GM21515 (cell line): ENCODE measurements around the gene MINK1.
"Not testable (repeated sequence)": the region's sequence is repeated elsewhere in the genome, so short reads cannot be mapped to it uniquely, and the experiment has no call there.

ENCODE experiments used
- ATAC-seq: cut with Tn5 transposase; IDR thresholded peaks from one replicate; pipeline ENCODE4 v1.9.1; 2021; ENCODE audit not compliant: unreplicated experiment

The MINK1 gene

GRCh38 chr17:4897198-4897687, 64.1 kb downstream of the MINK1 start:
- ATAC-seq, result no peak

- no peak for ATAC-seq
Observed at GRCh38 chr17:4897785-4898184, 64.6 kb downstream of the MINK1 start.

DNA sequence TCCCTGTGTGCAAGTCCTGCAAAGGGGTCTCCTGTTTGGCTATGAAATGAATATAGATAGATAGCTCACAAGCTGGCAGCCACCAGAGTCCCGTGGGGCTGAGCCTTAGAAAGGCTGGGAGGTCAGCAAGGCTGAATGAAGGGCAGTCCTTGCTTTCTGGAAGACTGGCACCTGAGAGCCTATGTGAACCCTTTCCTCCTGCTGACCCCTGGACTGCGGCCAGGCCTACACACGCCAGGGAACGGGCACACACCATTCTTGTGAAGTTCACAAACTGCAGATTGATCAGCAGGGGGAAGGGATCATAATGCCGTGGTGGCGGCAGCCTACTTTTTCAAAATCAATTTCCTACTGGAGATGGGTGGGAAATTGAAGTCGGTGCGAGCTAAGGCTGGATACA, 65.2 kb downstream of the MINK1 start:
- ATAC-seq, result no peak

DNA sequence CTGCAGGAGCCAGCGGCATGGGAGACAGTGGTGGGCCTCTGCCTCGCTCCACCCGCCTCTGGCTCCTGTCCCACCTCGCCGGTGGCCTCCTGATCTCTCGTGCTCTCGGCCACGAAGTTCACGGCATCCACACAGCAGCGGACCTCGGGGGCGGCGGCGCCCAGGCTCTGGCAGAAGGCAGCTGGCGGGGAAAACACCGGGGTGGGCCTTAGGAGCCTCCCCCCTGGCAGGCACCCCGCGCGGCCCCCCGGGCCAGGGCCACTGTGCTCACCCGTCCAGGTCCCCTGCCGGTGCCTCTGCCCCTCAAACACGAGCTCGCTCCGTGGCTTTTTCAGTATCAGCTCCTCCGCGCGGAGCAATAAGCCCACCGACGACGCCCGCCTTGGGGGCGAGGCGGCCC, 65.8 kb downstream of the MINK1 start:
- ATAC-seq, result no peak

DNA sequence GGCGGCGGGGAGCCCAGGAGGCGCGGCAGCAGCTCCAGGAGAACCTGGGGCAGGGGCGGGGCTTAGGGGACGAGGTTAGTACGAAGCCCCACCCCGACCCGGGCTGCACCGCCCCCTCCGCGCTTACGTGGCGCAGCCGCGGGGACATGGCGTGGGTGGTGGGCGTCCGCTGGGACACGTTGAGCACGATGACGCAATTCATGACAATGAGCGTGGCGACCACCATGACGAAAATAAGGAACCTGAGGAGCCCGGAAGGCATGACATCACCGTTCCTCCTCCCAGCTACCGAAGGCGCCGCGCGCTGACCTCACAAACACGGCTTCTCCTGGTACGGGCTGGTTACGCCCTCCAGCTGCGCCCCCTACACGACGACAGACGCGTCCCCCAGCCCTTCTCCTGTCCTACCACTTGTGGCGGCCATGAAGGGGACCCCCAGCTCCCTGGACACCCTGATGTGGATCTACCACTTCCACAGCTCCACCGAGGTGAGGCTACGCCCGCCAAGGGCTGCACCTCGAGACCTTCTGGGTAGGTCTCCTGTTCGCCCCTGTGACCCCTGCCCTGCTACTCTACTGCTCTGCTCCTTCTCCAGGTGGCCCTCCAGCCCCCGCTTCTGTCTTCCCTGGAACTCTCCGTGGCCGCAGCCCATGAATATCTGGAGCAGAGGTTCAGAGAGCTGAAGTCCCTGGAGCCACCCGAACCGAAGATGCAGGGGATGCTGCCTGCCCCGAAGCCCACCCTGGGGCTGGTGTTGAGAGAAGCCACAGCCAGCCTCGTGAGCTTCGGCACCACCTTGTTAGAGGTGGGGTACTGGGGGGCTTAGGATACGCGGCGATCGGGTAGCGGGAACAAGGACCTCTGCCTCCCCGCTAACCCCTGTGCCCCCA, 66.4 kb downstream of the MINK1 start, which contains the start of gene C17orf107:
TSS of gene C17orf107 (plus strand) at position 196 of the 890 bp plus-strand sequence. CDS start at position 423, 227 bp downstream.
- ATAC-seq, result no peak

GRCh38 chr17:4900231-4901107, 67.3 kb downstream of the MINK1 start:
- no peak for ATAC-seq

DNA sequence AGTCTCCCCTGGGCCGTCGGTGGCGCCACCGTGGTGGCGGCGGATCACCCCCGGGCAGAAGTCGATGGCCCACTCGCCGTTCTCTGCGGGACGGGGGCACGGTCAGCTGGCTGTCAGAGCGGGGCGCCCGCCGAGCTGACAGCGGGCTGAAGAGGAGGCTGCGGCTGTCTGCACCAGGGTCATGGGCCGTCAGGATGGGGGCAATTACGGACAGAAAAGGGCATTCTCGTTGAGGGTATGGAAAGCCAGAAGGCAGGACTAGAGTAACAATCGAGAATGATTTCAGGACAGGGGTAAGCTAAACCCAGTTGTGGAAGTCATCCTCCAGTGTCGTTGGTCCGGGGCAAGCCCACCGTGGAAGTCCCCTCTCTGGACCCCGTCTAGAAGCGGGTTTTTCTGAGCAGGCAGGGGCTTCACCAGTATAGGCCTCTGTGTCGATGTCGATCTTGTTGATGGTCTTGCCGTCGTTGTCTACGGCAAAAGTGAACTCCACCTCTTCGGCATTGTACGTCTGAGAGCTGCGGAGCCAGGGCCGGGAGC, 68.0 kb downstream of the MINK1 start:
- ATAC-seq, result no peak

GRCh38 chr17:4901648-4902344, 68.7 kb downstream of the MINK1 start:
- no peak for ATAC-seq

DNA sequence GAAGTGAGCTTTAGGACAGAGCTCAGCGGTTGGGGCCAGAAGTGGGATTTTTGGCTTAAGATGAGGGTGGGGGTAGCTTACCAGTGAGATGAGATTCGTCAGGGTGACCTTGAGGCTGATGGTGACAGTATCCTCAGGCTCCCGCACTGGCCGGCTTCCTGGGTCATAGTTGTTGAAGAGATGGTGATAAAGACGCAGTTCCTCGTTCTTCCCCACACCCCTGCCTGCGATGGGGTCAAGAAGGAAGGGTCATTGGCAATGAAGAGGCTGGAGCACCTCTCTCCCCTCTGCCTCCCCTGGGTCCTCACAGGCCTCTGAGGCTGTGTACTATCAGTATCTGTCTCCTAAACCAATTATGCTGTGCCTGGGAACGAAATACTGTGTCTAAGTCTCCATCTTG, 69.4 kb downstream of the MINK1 start:
- ATAC-seq, result no peak

- ATAC-seq, result no peak
Observed at GRCh38 chr17:4903051-4903818, 70.1 kb downstream of the MINK1 start, which contains the start of gene CHRNE. Gene CHRNE (minus strand): TSS chr17:4903098. CDS start chr17:4903063, 35 bp downstream.

GRCh38 chr17:4906642-4907041, 73.5 kb downstream of the MINK1 start:
- ATAC-seq, result not testable (repeated sequence)

- no peak for ATAC-seq
Observed at GRCh38 chr17:4908301-4908700, 75.2 kb downstream of the MINK1 start.

DNA sequence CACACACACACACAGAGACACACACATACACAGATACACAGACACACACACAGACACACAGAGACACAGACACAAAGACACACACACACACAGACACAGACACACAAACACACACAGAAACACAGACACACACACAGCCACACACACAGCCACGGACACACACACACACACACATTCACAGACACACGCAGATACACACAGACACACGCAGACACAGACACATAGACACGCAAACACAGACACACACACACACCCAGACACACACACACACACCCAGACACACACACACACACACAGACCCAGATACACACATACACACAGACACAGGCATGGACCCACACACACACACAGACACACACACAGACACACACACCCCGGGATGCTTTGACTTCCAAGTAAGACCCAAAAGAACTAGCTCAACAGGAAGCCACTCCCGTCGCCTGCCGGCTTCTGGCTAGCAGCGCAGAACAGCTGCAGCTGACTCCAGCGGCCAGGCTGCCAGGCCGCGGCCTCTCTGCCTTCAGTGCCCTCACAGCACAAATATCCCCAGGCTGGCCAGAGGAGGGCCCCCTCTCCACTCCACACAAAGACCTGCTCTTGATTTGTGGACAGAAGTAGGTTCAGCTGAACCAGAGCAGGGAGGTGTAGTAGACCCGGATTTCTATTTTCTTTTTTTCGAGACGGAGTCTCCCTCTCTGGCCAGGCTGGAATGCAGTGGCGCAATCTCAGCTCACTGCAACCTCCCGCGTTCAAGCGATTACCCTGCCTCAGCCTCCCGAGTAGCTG, 75.8 kb downstream of the MINK1 start:
- peak; percentile 51 for ATAC-seq

DNA sequence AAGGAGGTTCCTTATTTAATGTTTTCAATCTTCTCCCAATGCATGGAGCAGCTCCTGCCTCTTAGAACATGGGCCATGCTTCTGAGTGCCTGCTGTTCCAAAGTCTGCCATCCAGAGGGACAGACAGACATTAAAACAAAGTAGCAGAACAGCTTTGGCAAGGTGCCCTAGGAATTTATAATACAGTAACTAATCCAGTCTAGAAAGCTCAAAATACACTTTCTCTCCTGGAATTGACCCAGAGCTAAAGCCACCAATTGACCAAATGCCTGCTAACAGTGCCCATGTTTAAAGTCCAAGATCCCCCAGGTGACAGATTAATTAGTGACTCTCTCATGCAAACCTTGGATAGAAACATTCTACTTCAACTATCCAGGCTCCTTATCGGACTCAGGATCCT, 80.9 kb downstream of the MINK1 start:
- ATAC-seq, result no peak

- not testable (repeated sequence) for ATAC-seq
Observed at GRCh38 chr17:4914551-4914950, 81.4 kb downstream of the MINK1 start.

GRCh38 chr17:4919511-4920047, 86.4 kb downstream of the MINK1 start:
- no peak for ATAC-seq

GRCh38 chr17:4920351-4921048, 87.4 kb downstream of the MINK1 start:
- ATAC-seq, result no peak

DNA sequence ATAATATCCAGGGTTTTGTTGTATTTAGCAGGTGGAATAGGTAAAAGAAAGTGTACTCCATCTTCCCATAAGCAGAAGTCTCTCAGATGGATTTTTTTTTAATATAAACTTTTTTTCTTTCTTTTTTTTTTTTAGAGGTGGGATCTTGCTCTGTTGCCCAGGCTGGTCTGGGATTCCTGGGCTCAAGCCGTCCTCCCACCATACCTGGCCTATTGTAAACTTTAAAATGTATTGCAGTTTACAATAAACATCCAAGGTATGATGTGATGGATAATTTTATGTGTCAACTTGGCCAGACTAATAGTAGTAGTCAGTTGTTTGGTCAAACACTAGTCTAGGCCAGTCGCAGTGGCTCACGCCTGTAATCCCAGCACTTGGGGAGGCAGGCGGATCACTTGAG, 88.2 kb downstream of the MINK1 start:
- no peak for ATAC-seq
